ENCODE data around the gene RAB2B. TPM values are rescaled to one million over a fixed set of nuclear protein-coding genes. Genes with fewer than 3 reads are reported as not detected.
"Not testable (repeated sequence)": the region's sequence is repeated elsewhere in the genome, so short reads cannot be mapped to it uniquely, and the experiment has no call there.

RAB2B gene
- polyA plus RNA-seq, 3 donors, result 37.2 to 51.3 (median 43.0) TPM

DNA sequence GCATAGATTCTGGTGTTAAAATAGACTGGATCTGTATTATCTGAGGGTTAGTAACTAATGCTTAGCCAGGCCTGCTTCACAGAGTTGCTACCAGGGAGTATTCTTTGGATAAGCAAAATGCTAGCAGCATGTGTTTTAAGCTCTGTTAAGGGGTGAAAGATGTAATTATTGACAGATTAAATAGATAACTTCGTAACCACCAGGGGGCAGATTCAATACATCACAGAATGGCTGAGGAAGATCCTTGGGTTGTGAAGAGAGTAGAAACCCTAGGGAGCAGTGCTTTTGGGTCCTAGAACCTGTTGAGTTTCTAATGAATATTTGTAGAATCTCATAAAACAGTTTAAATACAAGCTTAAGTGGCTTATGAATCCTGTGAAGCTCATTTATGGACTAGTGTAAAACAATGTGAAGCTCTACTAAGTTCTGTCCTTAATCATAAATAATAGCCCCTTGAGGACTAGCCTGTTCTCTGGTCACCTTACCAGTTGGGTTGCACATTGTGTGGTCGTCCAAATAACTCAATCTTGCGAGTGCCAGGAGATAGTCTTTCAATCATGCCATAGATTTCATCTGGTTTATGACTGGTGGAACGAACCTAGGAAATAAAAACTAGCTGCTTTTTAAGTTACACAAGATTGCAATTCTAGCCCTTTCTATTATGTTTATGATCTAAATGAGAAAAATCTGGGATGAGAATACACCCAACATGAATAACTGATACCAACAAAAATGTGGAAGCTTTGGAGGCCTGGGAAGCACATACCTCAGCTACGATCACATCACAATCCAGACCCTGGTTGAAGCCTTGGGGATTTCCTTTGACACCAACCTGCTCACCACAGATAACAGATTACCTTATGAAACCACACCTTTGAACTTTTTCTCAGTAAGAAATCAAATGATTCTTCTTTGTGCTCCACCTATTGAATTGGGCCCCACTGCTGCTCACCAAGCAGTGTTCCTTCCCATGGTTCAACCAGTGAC lies 22.1 kb upstream of the RAB2B start:
- DNase-seq, result peak; percentile 49

DNA sequence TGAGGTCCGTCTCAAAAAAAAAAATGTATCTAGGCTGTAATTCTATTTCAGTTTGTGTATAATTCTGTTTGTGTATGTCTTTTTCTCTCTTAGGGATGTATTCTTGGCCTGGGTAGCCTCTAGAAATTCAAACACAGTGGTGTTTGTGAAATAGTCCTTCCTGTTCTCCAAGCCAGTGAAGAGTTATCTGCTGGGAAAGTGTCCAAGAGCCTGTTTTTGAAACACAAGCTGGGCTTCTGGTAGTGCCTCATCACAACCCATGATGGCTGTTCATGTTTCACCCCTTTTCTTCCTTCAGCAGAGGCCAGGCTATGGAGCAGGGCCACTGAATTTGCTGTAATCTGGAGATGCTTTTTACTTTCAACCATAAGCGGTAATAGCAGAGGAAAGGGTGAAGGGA lies 19.7 kb upstream of the RAB2B start:
- DNase-seq, result no peak

DNA sequence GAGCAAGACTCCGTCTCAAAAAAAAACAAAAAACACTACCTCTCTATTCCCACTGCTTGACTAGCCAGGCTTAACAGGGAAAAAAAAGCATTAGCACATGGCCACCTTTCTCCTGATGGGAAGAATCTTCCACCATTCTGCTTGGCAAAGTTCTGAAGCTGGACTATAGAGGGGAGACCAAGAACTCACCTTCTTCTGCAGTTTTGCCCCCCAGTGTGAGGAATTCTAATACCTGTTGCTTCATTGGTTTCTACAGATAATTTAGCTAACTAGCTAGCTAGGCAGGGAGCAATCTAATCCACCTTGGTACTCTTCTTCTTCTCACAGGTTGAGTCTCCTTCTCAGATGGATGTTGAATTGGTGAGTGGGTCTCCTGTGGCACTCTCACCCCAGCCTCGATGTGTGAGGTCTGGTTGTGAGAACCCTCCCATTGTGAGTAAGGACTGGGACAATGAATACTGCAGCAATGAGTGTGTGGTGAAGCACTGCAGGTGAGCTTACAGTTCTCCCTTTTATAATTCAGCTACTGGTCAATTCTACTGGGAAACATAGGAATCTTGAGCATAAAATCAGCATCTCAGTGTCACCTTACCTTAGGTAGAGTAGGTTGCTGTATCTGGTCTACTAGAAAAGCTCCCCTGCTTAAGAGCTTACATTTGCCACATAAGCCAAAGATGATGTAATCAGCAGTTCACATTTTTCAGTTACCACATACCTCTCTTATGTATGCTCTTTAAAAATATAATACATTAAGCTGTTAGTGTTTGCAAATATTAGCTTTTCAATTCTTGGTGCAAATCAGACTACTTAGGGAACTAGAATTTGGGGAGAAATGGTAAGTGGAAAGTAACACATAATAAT lies 18.4 kb upstream of the RAB2B start:
- no peak for DNase-seq

DNA sequence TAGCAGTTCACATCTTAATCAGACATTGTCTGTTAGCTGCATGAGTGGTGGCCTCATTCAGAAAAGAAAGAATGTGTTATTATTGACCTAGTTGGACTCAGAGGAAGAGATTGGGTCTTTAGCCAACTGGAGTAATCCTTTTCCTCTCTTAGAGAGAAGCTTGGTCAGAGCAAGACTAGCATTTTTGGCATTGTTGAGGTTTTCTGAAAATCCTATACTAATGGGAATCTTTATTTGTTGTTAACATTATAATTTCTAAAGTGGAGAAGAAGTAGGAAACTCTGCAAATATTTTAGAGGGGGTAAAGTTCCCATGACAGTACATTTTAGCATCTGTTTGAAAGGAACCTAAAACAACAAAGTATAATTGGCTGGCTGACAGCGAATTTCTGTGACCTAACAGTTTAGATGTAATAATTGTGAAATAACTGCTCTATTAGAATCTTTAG lies 9.9 kb upstream of the RAB2B start:
- no peak for DNase-seq

DNA sequence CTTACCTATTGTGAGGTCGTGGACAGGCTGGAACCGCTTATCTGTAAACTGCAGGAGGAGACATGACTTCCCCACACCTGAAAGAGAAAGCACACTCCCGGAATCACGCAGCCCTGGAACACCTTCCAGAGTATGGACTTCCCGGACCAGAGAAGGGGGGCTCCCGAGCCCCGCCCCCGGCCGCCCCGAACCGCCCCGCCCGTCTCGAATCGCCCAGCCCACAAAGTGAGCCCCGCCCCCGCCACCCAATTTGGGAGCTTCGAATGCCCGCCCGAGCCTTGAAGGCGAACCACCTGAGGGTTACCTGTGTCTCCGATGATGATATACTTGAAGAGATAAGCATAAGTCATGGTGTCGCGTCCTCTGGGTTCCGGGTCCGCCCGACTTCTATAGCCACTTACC lies 235 bp downstream of the RAB2B start:
- DNase-seq, result peak; percentile 83

DNA sequence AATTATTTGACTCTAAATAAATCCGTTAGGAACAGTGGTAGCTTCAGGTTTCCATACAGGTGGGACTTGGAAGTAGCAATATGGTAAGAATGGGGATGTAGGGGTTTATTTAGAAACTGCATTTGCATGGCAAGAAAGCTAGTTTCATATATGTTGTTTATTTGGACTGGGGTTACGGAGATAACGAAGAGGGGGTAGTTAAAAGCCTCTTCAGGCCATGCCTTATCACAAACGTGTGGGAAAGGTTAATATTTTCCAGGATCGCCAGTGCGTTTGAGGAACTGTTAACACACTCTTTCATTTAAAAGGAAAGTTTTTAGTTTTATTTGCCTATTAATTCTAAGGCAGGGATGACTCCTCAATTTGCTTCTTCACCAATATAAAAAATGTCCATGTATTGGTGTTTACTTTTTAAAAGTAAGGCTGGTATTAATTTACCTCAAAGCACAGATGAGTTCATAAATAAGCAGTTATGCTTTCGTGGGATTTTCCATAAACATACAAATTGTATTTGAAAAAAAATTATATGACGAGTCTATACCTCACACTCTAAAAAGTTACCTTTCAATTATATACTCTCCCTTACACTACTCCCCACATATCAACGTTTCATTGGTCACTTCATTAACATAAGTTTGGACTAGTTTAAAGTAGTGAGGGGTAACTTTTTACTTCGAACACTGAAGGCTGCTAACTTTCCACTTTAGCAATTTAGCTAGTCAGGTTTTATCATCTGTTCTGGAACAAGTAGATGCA lies 814 bp downstream of the RAB2B start:
- no peak for DNase-seq

DNA sequence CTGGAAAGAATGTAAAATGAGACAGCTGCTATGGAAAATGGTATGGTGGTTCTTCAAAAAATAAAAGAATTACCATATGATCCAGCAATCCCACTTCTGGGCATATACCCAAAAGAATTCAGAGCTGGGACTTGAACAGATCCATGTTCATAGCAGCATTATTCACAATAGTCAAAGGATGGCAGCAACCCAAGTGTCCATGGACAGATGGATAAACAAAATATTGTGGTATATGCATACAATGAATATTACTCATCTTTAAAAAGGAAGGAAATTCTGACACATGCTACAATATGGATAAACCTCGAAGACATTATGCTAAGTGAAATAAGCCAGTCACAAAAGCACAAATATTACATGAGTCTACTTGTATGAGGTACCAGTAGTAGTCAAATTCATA lies 9.1 kb downstream of the RAB2B start:
- DNase-seq, result no peak

DNA sequence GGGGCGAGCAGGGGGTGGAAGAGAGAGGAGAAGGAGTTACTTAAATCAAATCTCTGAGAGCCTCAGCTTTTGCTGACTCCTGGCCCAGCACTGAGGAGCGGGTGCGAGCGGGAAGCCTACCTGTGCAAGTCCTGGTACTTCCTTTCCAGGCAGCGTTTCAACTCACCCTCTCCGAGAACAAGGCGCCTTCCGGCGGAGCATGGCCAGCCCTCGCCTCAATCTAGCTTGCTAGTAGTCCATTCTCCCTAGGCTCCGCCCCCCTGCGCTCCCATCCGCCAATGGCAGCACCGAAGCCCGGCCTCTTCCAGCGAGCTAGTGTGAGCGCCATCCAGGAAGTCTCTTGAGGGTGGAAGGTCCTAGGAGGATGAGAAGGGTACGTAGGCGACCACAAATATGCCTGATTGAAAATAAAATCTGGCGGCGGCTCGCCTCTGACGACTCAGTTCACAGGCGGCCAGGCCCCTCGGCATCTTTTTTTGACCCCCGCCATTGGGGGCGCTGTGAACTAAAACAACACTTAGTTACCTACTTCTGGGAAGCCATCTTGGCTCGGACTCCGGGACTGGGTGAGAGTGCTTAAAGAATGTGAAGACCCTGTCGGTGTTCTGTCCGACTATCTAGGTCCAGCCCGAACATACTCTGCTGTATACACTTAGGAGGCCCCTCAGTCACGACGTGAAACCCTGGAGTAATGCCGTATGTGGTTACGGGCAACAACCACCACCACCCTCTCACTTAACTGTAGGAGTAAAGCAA lies 20.7 kb downstream of the RAB2B start, which contains the start of gene CHD8:
Gene CHD8, minus strand, starts transcription at position 212 of the 756 bp plus-strand sequence. CDS start 24,480 bp downstream, outside the sequence.
- DNase-seq, result peak; percentile 99

DNA sequence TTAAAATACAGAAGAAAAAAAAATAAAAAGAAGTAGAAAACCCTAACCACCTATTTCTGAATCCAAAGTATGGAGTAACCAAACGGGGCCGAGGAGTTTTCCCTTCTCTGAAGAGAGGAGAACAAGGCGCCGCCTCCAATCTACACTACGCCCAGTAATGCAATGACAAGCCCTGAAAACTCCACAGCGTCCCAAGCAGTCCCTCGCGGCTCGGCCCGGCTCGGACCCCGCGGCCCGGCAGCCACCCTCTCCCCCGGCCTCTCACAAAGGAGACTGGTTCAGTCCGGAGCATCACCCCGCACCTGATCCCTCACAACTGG lies 21.2 kb downstream of the RAB2B start:
- DNase-seq, result no peak

DNA sequence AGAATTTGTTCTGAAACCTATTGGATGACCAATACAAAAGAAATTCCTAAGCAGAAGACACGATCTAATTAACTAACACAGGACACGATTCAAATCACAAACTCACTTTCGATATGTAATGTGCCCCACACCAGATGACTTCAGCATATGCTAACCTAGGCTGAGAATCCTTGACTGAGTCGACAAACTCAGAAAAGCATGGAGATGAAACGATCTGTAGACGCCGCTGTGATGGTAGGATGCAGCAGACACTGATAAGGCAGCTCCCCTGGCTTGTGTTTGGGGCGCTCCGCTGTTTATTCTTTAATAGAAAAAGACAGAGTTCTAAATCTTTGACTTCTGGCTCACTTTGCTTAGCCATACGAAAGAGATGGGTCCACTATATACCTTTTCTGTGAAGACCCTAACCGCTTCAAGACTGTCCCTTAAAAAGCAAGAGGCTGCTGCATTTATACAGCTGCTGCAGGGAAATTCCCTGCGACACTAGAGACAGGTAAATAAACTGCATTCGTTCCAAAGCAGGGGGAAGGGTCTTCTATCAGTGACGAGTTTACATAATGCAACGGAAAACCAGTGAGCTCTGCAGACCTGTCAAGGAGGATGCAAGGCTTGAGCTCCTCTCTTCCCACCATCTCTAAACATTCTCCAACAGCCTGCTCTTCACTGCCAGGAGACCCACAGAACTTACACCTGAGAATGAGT lies 21.8 kb downstream of the RAB2B start:
- DNase-seq, result peak; percentile 10

DNA sequence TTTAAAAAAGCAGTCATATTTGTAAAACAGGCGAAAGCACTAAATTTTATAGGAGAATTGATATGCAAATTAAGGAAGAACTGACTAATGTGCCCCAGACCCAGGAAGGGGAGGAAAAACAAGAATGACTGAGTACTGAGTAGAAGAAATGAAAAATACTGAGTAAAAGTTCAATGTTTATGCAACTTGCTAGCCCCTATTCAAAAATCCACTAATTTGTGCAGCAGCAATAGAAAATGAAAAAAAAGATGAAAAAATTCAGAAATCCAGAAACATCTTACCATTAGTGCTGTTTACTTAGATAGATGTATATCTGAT lies 26.9 kb downstream of the RAB2B start:
- no peak for DNase-seq

DNA sequence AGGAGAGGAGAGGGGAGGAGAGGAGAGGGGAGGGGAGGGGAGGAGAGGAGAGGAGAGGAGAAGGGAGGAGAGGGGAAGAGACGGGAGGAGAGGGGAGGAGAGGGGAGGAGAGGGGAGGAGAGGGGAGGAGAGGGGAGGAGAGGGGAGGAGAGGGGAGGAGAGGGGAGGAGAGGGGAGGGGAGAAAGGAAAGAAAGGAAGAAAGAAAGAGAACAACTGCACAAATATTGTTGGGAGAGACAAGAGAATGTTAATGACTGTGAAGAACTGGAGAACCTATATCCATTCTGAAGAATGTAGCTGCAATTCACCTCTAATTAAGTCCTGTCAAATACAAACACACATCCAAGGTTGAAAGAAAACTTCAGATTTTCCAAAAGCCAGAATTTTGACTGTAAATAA lies 34.1 kb downstream of the RAB2B start:
- DNase-seq, result not testable (repeated sequence)

DNA sequence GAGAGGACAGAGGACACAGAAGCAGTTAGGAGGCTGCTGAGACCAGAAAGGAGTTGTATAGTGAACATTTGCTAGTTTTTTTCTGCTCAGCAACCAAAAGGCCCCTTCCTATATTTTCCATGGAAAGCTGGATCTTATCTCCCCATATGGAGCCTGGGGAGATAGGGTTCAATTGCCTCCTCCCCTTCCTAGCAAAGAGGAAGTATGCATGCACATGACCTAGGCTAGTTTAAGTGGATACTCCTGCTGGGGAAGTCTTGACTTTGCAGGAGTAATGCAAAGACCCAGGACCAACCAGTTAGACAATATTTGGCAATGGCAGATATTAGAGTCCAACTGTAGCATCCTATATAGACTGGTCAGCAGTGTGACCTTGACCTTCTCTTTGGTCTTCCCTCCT lies 35.9 kb downstream of the RAB2B start:
- no peak for DNase-seq

DNA sequence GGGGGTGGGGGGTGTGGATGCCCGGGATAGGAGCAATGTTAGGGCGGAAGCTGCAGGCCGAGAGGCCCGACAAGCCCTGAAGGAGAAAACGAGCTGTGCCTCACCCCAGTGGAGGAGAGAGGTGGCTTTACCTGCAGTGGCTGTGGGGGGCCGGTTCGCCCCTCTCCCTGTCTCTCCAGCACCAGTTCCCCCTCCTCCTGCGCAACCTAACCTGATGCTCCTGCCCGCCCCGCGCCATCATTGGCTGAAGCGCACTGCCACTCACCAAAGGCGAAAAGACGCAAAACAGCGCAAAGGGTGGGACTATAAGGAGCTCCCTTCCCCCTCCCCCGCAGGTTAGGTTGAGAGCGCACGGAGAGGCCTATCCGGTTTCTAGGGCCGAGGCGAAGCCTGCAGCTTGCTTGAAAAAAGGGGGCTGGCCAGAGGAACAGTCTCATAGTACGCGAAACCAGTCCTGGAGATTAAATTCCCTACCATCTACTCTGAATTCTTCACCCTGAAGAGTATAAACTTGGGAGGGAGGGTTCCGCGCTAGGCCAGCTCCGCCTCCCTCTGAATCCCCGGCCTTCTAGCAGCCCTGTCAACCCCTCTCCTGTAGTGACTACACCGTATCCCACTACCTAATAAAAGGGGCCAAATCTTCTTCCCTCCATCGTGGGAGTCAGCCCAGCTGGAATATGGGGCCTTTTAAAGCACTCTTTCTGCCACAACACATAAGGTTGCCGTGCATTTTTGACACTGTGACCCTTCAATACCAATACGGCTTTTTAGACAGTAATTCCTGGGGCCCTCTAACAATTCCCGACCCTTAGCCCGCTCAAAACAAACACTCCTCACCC lies 39.5 kb downstream of the RAB2B start:
- DNase-seq, result peak; percentile 100

DNA sequence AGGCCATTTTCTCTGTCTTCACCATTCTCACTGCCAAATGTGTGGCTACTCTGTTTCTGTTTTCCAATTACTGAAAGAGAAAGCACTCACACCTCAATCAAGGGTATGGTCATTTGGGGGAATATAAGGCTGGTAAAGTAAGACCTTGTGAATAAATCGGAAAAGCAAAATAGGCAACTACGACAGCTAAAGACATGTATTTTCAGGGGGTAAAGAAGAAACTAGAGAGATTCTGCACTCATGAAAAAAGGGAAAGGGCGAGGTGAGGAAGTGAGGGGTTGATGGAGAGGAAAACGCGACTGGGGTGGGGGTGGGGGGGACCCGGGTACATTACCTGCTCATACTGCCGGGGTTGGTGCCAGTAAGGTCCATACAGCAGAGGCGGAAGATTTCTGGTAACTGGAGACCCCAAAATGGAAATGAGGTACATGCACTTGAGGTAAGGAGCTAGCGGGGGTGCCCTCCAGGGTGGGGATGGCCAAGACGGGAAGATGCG lies 40.1 kb downstream of the RAB2B start:
- peak; percentile 4 for DNase-seq

DNA sequence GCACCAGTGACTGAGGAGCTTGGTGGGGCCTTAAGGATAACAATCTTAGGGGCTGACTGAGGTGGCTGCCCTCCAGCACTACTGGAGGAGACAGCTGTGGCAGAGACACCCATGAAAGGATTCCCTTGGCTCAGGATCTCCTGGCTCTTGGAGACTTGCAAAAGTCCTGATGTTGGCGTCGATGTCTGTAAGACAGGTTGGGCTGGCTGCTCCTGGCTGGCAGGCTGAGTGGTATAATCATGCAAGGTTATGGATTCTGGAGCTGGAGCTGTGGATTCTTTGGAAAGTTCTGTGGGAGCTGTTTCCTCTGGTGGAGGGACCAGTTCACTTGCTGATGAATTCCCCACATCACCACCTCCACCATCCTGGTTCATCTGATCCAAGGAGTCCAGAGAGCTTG lies 45.6 kb downstream of the RAB2B start:
- DNase-seq, result no peak

DNA sequence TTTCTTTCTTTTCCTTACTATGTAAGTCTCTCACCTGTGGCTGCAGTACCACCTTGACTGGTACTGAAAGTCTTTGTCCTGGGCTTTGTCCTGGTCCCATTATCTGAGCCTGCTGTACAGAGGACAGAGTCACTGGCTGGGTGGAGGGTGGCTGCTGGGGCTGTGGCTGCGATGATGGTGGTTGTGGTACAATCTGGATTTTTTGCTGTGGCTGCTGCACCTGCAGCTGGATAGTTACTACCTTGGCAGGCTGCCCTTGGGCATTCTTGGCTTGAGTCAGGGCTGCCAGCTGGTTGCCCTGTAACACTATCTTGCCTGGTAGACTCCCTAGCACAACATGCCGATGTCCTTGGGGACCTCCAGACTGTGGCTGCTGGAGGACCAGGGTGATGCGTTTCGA lies 47.8 kb downstream of the RAB2B start:
- DNase-seq, result no peak

DNA sequence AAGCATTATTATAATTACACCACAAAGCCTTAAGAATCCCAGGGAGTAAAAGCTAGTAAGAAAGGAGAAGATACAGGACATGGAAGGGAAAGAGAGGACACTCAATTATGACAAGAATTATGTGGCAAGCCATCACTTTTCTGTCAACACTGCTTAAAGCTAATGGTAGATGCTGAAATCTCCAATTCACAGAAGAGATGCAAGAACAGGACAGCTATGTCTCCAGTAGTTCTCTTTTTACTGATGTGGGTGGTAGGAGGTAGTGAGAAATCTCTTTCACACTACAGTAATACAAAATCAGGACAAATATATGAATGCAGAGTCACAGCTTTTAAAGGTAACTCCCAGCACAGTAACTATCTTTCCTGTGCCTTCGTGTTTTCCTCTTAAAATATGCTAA lies 50.1 kb downstream of the RAB2B start:
- no peak for DNase-seq

DNA sequence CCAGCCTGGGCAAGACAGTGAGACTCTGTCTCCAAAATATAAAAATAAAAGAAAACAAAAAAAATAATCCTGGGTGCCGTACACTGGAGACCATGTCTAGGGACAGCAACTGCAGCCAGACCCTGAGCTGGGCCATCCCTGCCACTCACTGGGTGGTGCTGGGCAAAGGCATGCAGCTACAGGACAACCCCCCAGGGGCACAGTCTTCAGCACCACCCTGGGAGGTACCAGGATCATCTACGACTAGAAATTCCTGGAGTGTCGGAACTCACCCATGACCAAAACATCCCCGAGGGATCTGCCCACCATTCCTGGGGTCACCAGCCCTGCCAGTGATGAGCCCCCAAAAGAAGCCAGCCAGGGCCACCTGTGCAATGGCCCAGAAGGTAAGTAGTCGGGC lies 57.2 kb downstream of the RAB2B start:
- no peak for DNase-seq

DNA sequence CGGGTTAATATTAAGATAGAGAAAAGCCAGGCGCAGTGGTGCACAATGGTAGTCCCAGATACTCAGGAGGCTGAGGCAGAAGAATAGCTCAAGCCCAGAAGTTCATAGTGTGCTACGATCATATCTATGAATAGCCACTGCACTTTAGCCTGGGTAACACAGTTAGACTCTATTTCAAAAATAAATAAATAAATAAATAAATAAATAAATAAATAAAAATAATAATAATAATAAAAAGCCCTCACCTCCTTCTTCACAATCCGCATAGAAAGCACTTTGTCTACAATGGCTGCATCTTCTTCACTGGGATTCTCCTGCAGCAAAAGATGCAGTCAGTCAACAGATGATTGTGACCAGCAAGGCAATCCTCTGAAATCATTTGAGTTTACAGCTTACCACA lies 61.4 kb downstream of the RAB2B start:
- no peak for DNase-seq
